ENCODE results near the gene PRELP. TPM values are rescaled to one million over a fixed set of nuclear protein-coding genes. Genes with fewer than 3 reads are reported as not detected.

Gene PRELP
- total RNA-seq, 1 donor from 2014 or later: 0.11 TPM

- no peak for DNase-seq (ENCODE audit: low read depth)
Observed at GRCh38 chr1:203477748-203478147, 2.1 kb downstream of the PRELP start.

- peak; percentile 45 for DNase-seq (ENCODE audit: low read depth)
Observed at GRCh38 chr1:203478231-203478630, 2.6 kb downstream of the PRELP start.

- no peak for DNase-seq (ENCODE audit: low read depth)
Observed at GRCh38 chr1:203478986-203479385, 3.4 kb downstream of the PRELP start.

GRCh38 chr1:203479646-203480045 is 4.0 kb downstream of the PRELP start:
- no peak for DNase-seq (ENCODE audit: low read depth)

GRCh38 chr1:203480084-203480483 is 4.5 kb downstream of the PRELP start:
- no peak for DNase-seq (ENCODE audit: low read depth)

- peak; percentile 60 for DNase-seq (ENCODE audit: low read depth)
Observed at GRCh38 chr1:203480525-203481084, 5.0 kb downstream of the PRELP start.

GRCh38 chr1:203481196-203481595 is 5.6 kb downstream of the PRELP start:
- no peak for DNase-seq (ENCODE audit: low read depth)

GRCh38 chr1:203486618-203487370 is 11.2 kb downstream of the PRELP start:
- DNase-seq (ENCODE audit: low read depth): no peak

GRCh38 chr1:203488539-203488938 is 12.9 kb downstream of the PRELP start:
- DNase-seq (ENCODE audit: low read depth): no peak

GRCh38 chr1:203490607-203491006 is 15.0 kb downstream of the PRELP start:
- no peak for DNase-seq (ENCODE audit: low read depth)

GRCh38 chr1:203491664-203492063 is 16.1 kb downstream of the PRELP start:
- no peak for DNase-seq (ENCODE audit: low read depth)

GRCh38 chr1:203492082-203492747 is 16.6 kb downstream of the PRELP start:
- no peak for DNase-seq (ENCODE audit: low read depth)

GRCh38 chr1:203492748-203493130 is 17.1 kb downstream of the PRELP start:
- no peak for DNase-seq (ENCODE audit: low read depth)

GRCh38 chr1:203493901-203494300 is 18.3 kb downstream of the PRELP start, which contains the start of gene OPTC:
TSS of gene OPTC (plus strand) at chr1:203494153. CDS start at chr1:203496006, 1,853 bp downstream.
- DNase-seq (ENCODE audit: low read depth): no peak

GRCh38 chr1:203495845-203496244 is 20.2 kb downstream of the PRELP start:
- no peak for DNase-seq (ENCODE audit: low read depth)

- no peak for DNase-seq (ENCODE audit: low read depth)
Observed at GRCh38 chr1:203497269-203497777, 21.7 kb downstream of the PRELP start.

- no peak for DNase-seq (ENCODE audit: low read depth)
Observed at GRCh38 chr1:203499643-203500278, 24.2 kb downstream of the PRELP start.

- DNase-seq (ENCODE audit: low read depth): no peak
Observed at GRCh38 chr1:203500279-203500678, 24.7 kb downstream of the PRELP start.

GRCh38 chr1:203503836-203504235 is 28.2 kb downstream of the PRELP start:
- no peak for DNase-seq (ENCODE audit: low read depth)

- DNase-seq (ENCODE audit: low read depth): peak; percentile 90
Observed at GRCh38 chr1:203504400-203505250, 29.0 kb downstream of the PRELP start.

Data from myocyte (in vitro differentiated cells).